Measurements from ENCODE around the gene ARHGEF38.

- TF ChIP-seq, protein P1, sequence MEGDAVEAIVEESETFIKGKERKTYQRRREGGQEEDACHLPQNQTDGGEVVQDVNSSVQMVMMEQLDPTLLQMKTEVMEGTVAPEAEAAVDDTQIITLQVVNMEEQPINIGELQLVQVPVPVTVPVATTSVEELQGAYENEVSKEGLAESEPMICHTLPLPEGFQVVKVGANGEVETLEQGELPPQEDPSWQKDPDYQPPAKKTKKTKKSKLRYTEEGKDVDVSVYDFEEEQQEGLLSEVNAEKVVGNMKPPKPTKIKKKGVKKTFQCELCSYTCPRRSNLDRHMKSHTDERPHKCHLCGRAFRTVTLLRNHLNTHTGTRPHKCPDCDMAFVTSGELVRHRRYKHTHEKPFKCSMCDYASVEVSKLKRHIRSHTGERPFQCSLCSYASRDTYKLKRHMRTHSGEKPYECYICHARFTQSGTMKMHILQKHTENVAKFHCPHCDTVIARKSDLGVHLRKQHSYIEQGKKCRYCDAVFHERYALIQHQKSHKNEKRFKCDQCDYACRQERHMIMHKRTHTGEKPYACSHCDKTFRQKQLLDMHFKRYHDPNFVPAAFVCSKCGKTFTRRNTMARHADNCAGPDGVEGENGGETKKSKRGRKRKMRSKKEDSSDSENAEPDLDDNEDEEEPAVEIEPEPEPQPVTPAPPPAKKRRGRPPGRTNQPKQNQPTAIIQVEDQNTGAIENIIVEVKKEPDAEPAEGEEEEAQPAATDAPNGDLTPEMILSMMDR (IDR thresholded peaks at IDR 0.05; ENCODE audit: low read depth, low read length, poor library complexity, severe bottlenecking), result no peak
- TF ChIP-seq EZH2phosphoT487 (IDR thresholded peaks at IDR 0.05; ENCODE audit: borderline replicate concordance, low read length), result no peak
These were observed 72.1 kb downstream of the ARHGEF38 start for GRCh38 chr4:105624530-105624929.

Measured in DOHH2 (cell line).